GM12875 (cell line): ENCODE measurements around the gene CNTN3.

Experiments
- H3K4me3 ChIP-seq: one replicate; pipeline ENCODE4 v1.5.1; 2011; ENCODE audit warnings: low read depth, low read length, control low read depth
- TF ChIP-seq, protein P1 (sequence below): IDR thresholded peaks from 2 replicates; pipeline ENCODE4 v1.5.1; 2011; ENCODE audit warnings: low read depth, mild to moderate bottlenecking, control low read depth, inconsistent platforms, low read length, moderate library complexity, borderline replicate concordance; ENCODE audit not compliant: insufficient read depth

CNTN3 gene

GRCh38 chr3:74614107-74614967, at the start of gene CNTN3:
Gene CNTN3 (minus strand): TSS chr3:74614659. CDS start chr3:74521112, 93,547 bp downstream.
- no peak within 1 kb of the TSS for H3K4me3 ChIP-seq
- TF ChIP-seq, protein P1, sequence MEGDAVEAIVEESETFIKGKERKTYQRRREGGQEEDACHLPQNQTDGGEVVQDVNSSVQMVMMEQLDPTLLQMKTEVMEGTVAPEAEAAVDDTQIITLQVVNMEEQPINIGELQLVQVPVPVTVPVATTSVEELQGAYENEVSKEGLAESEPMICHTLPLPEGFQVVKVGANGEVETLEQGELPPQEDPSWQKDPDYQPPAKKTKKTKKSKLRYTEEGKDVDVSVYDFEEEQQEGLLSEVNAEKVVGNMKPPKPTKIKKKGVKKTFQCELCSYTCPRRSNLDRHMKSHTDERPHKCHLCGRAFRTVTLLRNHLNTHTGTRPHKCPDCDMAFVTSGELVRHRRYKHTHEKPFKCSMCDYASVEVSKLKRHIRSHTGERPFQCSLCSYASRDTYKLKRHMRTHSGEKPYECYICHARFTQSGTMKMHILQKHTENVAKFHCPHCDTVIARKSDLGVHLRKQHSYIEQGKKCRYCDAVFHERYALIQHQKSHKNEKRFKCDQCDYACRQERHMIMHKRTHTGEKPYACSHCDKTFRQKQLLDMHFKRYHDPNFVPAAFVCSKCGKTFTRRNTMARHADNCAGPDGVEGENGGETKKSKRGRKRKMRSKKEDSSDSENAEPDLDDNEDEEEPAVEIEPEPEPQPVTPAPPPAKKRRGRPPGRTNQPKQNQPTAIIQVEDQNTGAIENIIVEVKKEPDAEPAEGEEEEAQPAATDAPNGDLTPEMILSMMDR: no peak

DNA sequence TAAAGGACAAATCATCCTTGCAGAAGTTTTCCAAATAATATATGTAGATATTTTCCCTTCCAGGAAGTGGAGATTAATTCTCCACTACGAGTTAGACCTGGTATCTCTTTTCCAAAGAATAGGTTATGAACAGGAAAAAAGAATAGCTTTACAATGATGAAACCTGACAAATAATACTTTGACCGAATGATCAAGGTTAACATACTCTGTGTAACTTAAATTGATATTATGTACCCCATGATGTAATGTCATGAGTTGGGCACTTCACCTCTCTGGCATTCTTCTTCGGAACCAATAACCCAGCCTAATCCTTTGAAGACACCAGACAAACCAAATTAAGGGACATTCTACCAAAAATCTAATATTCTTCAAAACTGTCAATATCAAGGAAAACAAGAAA, 48.7 kb upstream of the CNTN3 start:
- TF ChIP-seq, protein P1: no peak
- H3K4me3 ChIP-seq: no peak overlapping the region

GRCh38 chr3:74661672-74662071, 47.2 kb upstream of the CNTN3 start:
- H3K4me3 ChIP-seq: no peak overlapping the region
- TF ChIP-seq, protein P1: no peak

DNA sequence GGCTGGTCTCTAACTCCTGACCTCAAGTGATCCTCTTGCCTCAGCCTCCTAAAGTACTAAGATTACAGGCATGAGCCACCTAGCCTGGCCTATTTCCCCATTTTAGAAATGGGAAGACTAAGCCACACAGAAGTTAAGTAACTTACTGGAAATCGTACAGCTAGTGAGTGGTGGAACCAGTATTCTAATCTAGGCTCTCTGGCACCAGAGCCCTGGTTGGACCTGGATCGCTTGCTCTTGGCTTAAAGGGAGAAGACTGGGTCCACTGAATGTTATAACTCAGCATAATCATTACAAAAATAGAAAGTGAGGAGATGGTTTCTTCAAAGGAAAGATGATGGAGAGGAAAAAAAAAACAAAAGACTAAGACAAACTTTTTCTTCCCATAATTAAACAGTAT, 37.4 kb upstream of the CNTN3 start:
- TF ChIP-seq, protein P1: no peak
- H3K4me3 ChIP-seq: no peak overlapping the region

DNA sequence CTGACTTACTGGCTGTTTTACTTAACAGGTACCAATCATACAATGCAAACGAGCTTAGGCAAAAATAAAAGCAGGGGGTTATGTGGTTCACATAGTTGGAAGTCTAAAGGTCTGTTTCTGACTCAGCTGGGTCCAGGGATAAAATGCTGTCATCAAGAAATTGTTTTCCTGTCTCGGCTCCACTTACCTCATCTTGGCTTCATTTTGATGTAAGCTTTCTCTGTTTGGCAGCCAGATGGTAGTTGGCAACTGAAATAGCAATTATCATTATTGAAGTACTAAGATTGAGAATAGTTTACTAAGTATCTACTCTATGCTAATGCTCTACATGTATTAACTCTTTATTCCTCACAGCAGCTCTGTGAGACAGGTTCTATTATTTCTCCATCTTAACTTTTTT, 36.8 kb upstream of the CNTN3 start:
- H3K4me3 ChIP-seq: no peak overlapping the region
- TF ChIP-seq, protein P1: no peak

GRCh38 chr3:74648107-74648506, 33.6 kb upstream of the CNTN3 start:
- no peak overlapping the region for H3K4me3 ChIP-seq
- TF ChIP-seq, protein P1: no peak

DNA sequence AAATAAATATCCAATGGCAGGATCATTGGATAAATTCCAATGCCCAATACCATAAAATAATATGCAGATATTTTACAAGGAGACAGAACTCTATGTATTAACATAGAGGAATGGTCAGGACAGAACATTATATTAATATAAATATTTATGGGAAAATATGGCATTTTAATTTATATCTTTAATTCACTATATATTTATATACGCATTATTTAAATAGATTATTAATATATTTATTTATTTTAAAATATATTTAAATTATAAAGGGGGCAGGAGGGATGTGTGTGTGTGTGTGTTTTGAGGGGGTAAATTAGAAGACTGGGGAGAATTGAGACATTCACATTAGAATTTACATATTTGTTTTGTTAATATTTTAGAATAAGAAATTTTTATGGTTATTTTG, 31.6 kb upstream of the CNTN3 start:
- H3K4me3 ChIP-seq: no peak overlapping the region
- TF ChIP-seq, protein P1: no peak
